ENCODE data around the gene STARD8.

STARD8 gene

GRCh38 chrX:68721546-68721945, 74.1 kb downstream of the STARD8 start:
- no peaks in the 10 kb centered on the region for H4K20me1 ChIP-seq (ENCODE audit: insufficient read depth, low read length)
- H3K79me2 ChIP-seq (ENCODE audit: low read length): no peaks in the 10 kb centered on the region
- no peak overlapping the region for H2AFZ ChIP-seq (ENCODE audit: low read depth, low read length)
- no peaks in the 10 kb centered on the region for H3K4me1 ChIP-seq (ENCODE audit: low read length)
- no peak for TF ChIP-seq EZH2phosphoT487 (IDR thresholded peaks at IDR 0.05; ENCODE audit: low read depth)
- H3K36me3 ChIP-seq (replicated peaks; ENCODE audit: low read depth, low read length): no peaks in the 10 kb centered on the region
- no peak overlapping the region for H3K4me2 ChIP-seq (ENCODE audit: low read length)
- no peak overlapping the region for H3K4me3 ChIP-seq (ENCODE audit: low read length)
- no peak overlapping the region for H3K9ac ChIP-seq (ENCODE audit: low read length)
- H3K9me3 ChIP-seq (ENCODE audit: insufficient read depth, low read length): no peaks in the 10 kb centered on the region
- H3K27me3 ChIP-seq (ENCODE audit: low read depth, low read length): no peaks in the 10 kb centered on the region
- H3K27ac ChIP-seq (ENCODE audit: low read length): no peak overlapping the region

GRCh38 chrX:68721991-68722860, 74.8 kb downstream of the STARD8 start:
- H3K4me3 ChIP-seq (ENCODE audit: low read length): no peak overlapping the region
- H3K9me3 ChIP-seq (ENCODE audit: insufficient read depth, low read length): no peaks in the 10 kb centered on the region
- H3K9ac ChIP-seq (ENCODE audit: low read length): no peak overlapping the region
- H3K4me1 ChIP-seq (ENCODE audit: low read length): no peaks in the 10 kb centered on the region
- H3K27ac ChIP-seq (ENCODE audit: low read length): no peak overlapping the region
- TF ChIP-seq EZH2phosphoT487 (IDR thresholded peaks at IDR 0.05; ENCODE audit: low read depth): no peak
- TF ChIP-seq CTCF (IDR thresholded peaks at IDR 0.05; ENCODE audit: low read depth, low read length): no peak
- no peaks in the 10 kb centered on the region for H4K20me1 ChIP-seq (ENCODE audit: insufficient read depth, low read length)
- no peak overlapping the region for H3K4me2 ChIP-seq (ENCODE audit: low read length)
- H3K79me2 ChIP-seq (ENCODE audit: low read length): no peaks in the 10 kb centered on the region
- no peaks in the 10 kb centered on the region for H3K36me3 ChIP-seq (replicated peaks; ENCODE audit: low read depth, low read length)
- H3K27me3 ChIP-seq (ENCODE audit: low read depth, low read length): no peaks in the 10 kb centered on the region
- H2AFZ ChIP-seq (ENCODE audit: low read depth, low read length): no peak overlapping the region

GRCh38 chrX:68723491-68724155, 76.2 kb downstream of the STARD8 start:
- Histone ChIP-seq H3K9me3 (ENCODE audit: insufficient read depth, low read length) (no peaks in the 10 kb centered on the region), H3K36me3 (replicated peaks; ENCODE audit: low read depth, low read length) (no peaks in the 10 kb centered on the region), H2AFZ (ENCODE audit: low read depth, low read length) (no peak overlapping the region), H3K79me2 (ENCODE audit: low read length) (no peaks in the 10 kb centered on the region), H3K27ac (ENCODE audit: low read length) (no peak overlapping the region), H3K4me1 (ENCODE audit: low read length) (no peaks in the 10 kb centered on the region), H3K4me2 (ENCODE audit: low read length) (no peak overlapping the region), H3K9ac (ENCODE audit: low read length) (no peak overlapping the region), H4K20me1 (ENCODE audit: insufficient read depth, low read length) (no peaks in the 10 kb centered on the region), H3K4me3 (ENCODE audit: low read length) (no peak overlapping the region), H3K27me3 (ENCODE audit: low read depth, low read length) (no peaks in the 10 kb centered on the region)
- no peak for TF ChIP-seq CTCF (IDR thresholded peaks at IDR 0.05; ENCODE audit: low read depth, low read length)
- TF ChIP-seq EZH2phosphoT487 (IDR thresholded peaks at IDR 0.05; ENCODE audit: low read depth): no peak

GRCh38 chrX:68724531-68725020, 77.1 kb downstream of the STARD8 start:
- no peak overlapping the region for H3K27ac ChIP-seq (ENCODE audit: low read length)
- TF ChIP-seq EZH2phosphoT487 (IDR thresholded peaks at IDR 0.05; ENCODE audit: low read depth): no peak
- no peak for TF ChIP-seq CTCF (IDR thresholded peaks at IDR 0.05; ENCODE audit: low read depth, low read length)
- no peaks in the 10 kb centered on the region for H3K4me1 ChIP-seq (ENCODE audit: low read length)
- H2AFZ ChIP-seq (ENCODE audit: low read depth, low read length): no peak overlapping the region
- no peak overlapping the region for H3K4me3 ChIP-seq (ENCODE audit: low read length)
- H3K9me3 ChIP-seq (ENCODE audit: insufficient read depth, low read length): no peaks in the 10 kb centered on the region
- H3K9ac ChIP-seq (ENCODE audit: low read length): no peak overlapping the region
- H3K36me3 ChIP-seq (replicated peaks; ENCODE audit: low read depth, low read length): no peaks in the 10 kb centered on the region
- no peaks in the 10 kb centered on the region for H4K20me1 ChIP-seq (ENCODE audit: insufficient read depth, low read length)
- H3K27me3 ChIP-seq (ENCODE audit: low read depth, low read length): no peaks in the 10 kb centered on the region
- H3K4me2 ChIP-seq (ENCODE audit: low read length): no peak overlapping the region
- H3K79me2 ChIP-seq (ENCODE audit: low read length): no peaks in the 10 kb centered on the region

Measured in OCI-LY3 (cell line).